ENCODE measurements around the gene SDS.

SDS gene

DNA sequence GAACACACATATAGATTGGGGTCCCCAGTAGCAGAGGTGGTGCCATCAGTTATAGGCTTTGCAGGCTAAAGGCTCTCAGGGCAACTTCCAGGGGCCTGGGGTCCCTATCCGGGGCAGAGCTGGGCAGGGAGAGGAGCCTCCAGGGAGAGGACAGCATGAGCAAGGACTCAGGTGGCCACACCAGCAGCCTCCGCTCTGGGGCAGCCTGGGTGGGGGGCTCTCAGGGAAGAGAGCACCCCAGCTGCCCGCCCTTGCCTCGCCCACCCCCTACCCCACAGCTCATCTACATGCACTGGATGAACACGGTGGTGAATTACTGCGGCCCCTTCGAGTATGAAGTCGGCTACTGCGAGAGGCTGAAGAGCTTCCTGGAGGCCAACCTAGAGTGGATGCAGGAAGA, 31.3 kb downstream of the SDS start:
- no peak for ATAC-seq
- TF ChIP-seq BACH2 (CRISPR knock-in tag; IDR thresholded peaks at IDR 0.05; ENCODE audit: borderline replicate concordance) (no peak), ZC3H10 (CRISPR knock-in tag; IDR thresholded peaks at IDR 0.05) (no peak), ISL1 (CRISPR knock-in tag; IDR thresholded peaks at IDR 0.05) (no peak), OSR1 (CRISPR knock-in tag; IDR thresholded peaks at IDR 0.05) (no peak), ZNF565 (CRISPR knock-in tag; conservative IDR thresholded peaks at IDR 0.05; ENCODE audit: low read depth) (no peak), ESRRG (CRISPR knock-in tag; IDR thresholded peaks at IDR 0.05) (no peak), ARNTL (CRISPR knock-in tag; IDR thresholded peaks at IDR 0.05; ENCODE audit: borderline replicate concordance, low read depth) (no peak), ZNF70 (CRISPR knock-in tag; IDR thresholded peaks at IDR 0.05) (no peak), TOX (CRISPR knock-in tag; IDR thresholded peaks at IDR 0.05; ENCODE audit: borderline replicate concordance) (no peak), RARB (CRISPR knock-in tag; IDR thresholded peaks at IDR 0.05) (no peak), CSDC2 (CRISPR knock-in tag; IDR thresholded peaks at IDR 0.05) (no peak)
- TF ChIP-seq, protein P1, sequence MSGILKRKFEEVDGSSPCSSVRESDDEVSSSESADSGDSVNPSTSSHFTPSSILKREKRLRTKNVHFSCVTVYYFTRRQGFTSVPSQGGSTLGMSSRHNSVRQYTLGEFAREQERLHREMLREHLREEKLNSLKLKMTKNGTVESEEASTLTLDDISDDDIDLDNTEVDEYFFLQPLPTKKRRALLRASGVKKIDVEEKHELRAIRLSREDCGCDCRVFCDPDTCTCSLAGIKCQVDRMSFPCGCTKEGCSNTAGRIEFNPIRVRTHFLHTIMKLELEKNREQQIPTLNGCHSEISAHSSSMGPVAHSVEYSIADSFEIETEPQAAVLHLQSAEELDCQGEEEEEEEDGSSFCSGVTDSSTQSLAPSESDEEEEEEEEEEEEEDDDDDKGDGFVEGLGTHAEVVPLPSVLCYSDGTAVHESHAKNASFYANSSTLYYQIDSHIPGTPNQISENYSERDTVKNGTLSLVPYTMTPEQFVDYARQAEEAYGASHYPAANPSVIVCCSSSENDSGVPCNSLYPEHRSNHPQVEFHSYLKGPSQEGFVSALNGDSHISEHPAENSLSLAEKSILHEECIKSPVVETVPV (CRISPR knock-in tag; IDR thresholded peaks at IDR 0.05), result no peak
- TF ChIP-seq, protein P2, sequence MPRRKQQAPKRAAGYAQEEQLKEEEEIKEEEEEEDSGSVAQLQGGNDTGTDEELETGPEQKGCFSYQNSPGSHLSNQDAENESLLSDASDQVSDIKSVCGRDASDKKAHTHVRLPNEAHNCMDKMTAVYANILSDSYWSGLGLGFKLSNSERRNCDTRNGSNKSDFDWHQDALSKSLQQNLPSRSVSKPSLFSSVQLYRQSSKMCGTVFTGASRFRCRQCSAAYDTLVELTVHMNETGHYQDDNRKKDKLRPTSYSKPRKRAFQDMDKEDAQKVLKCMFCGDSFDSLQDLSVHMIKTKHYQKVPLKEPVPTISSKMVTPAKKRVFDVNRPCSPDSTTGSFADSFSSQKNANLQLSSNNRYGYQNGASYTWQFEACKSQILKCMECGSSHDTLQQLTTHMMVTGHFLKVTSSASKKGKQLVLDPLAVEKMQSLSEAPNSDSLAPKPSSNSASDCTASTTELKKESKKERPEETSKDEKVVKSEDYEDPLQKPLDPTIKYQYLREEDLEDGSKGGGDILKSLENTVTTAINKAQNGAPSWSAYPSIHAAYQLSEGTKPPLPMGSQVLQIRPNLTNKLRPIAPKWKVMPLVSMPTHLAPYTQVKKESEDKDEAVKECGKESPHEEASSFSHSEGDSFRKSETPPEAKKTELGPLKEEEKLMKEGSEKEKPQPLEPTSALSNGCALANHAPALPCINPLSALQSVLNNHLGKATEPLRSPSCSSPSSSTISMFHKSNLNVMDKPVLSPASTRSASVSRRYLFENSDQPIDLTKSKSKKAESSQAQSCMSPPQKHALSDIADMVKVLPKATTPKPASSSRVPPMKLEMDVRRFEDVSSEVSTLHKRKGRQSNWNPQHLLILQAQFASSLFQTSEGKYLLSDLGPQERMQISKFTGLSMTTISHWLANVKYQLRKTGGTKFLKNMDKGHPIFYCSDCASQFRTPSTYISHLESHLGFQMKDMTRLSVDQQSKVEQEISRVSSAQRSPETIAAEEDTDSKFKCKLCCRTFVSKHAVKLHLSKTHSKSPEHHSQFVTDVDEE (CRISPR knock-in tag; IDR thresholded peaks at IDR 0.05), result no peak
- TF ChIP-seq, protein P3, sequence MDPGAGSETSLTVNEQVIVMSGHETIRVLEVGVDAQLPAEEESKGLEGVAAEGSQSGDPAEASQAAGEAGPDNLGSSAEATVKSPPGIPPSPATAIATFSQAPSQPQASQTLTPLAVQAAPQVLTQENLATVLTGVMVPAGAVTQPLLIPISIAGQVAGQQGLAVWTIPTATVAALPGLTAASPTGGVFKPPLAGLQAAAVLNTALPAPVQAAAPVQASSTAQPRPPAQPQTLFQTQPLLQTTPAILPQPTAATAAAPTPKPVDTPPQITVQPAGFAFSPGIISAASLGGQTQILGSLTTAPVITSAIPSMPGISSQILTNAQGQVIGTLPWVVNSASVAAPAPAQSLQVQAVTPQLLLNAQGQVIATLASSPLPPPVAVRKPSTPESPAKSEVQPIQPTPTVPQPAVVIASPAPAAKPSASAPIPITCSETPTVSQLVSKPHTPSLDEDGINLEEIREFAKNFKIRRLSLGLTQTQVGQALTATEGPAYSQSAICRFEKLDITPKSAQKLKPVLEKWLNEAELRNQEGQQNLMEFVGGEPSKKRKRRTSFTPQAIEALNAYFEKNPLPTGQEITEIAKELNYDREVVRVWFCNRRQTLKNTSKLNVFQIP (CRISPR knock-in tag; IDR thresholded peaks at IDR 0.05; ENCODE audit: borderline replicate concordance, low read depth), result no peak
- TF ChIP-seq, protein P4, sequence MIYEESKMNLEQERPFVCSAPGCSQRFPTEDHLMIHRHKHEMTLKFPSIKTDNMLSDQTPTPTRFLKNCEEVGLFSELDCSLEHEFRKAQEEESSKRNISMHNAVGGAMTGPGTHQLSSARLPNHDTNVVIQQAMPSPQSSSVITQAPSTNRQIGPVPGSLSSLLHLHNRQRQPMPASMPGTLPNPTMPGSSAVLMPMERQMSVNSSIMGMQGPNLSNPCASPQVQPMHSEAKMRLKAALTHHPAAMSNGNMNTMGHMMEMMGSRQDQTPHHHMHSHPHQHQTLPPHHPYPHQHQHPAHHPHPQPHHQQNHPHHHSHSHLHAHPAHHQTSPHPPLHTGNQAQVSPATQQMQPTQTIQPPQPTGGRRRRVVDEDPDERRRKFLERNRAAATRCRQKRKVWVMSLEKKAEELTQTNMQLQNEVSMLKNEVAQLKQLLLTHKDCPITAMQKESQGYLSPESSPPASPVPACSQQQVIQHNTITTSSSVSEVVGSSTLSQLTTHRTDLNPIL (CRISPR knock-in tag; IDR thresholded peaks at IDR 0.05; ENCODE audit: low read depth), result no peak

DNA sequence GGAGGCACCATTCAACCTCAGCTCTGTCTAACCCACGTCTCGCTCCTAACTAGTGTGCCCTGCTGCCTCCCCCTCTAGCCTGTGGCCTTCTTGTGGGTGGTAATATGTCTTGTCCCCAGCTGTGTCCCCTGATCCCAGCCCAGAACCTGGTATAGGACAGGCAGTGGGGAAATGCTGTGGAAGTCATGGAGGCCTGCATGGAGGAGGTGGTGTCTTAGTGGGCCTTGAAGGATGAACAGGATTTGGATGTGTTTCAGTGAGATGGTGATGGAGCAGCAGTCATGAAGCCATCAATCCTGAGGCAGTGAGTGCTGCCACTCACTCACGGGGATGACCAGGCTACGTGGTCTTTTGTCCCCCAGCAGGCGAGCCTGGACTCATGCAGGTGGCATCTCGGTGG, 31.9 kb downstream of the SDS start:
- TF ChIP-seq BACH2 (CRISPR knock-in tag; IDR thresholded peaks at IDR 0.05; ENCODE audit: borderline replicate concordance) (no peak), TCF4 (CRISPR knock-in tag; IDR thresholded peaks at IDR 0.05; ENCODE audit: borderline replicate concordance) (no peak), ZFP30 (CRISPR knock-in tag; IDR thresholded peaks at IDR 0.05) (no peak), ZNF70 (CRISPR knock-in tag; IDR thresholded peaks at IDR 0.05) (no peak), PPARA (CRISPR knock-in tag; IDR thresholded peaks at IDR 0.05; ENCODE audit: borderline replicate concordance) (no peak), ARNTL (CRISPR knock-in tag; IDR thresholded peaks at IDR 0.05; ENCODE audit: borderline replicate concordance, low read depth) (no peak), ZNF8 (CRISPR knock-in tag; IDR thresholded peaks at IDR 0.05) (no peak), ZFP3 (CRISPR knock-in tag; IDR thresholded peaks at IDR 0.05) (no peak), RARB (CRISPR knock-in tag; IDR thresholded peaks at IDR 0.05) (no peak), CSDC2 (CRISPR knock-in tag; IDR thresholded peaks at IDR 0.05) (no peak)
- TF ChIP-seq, protein P1 (CRISPR knock-in tag; IDR thresholded peaks at IDR 0.05), result no peak
- TF ChIP-seq, protein P5, sequence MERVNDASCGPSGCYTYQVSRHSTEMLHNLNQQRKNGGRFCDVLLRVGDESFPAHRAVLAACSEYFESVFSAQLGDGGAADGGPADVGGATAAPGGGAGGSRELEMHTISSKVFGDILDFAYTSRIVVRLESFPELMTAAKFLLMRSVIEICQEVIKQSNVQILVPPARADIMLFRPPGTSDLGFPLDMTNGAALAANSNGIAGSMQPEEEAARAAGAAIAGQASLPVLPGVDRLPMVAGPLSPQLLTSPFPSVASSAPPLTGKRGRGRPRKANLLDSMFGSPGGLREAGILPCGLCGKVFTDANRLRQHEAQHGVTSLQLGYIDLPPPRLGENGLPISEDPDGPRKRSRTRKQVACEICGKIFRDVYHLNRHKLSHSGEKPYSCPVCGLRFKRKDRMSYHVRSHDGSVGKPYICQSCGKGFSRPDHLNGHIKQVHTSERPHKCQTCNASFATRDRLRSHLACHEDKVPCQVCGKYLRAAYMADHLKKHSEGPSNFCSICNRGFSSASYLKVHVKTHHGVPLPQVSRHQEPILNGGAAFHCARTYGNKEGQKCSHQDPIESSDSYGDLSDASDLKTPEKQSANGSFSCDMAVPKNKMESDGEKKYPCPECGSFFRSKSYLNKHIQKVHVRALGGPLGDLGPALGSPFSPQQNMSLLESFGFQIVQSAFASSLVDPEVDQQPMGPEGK (CRISPR knock-in tag; IDR thresholded peaks at IDR 0.05; ENCODE audit: borderline replicate concordance), result no peak
- TF ChIP-seq, protein P2 (CRISPR knock-in tag; IDR thresholded peaks at IDR 0.05), result no peak
- TF ChIP-seq, protein P4 (CRISPR knock-in tag; IDR thresholded peaks at IDR 0.05; ENCODE audit: low read depth), result no peak
- ATAC-seq, result no peak
